Fibroblast of pulmonary artery (primary cell): ENCODE measurements around the gene MAGEB4.
A peak's percentile ranks its signal among the peaks of the same experiment; 100 is the strongest.

Experiments used
- DNase-seq: peaks from one replicate; pipeline ENCODE4 v3.0.0-alpha.2; 2010; ENCODE audit warnings: low read depth
- H3K4me3 ChIP-seq: replicated peaks from 2 replicates; pipeline ENCODE4 v1.5.1; 2011; ENCODE audit warnings: low read depth, mild to moderate bottlenecking, control low read depth, low read length, moderate library complexity
- CTCF ChIP-seq: IDR thresholded peaks from 2 replicates; pipeline ENCODE4 v1.5.1; 2011; ENCODE audit warnings: mild to moderate bottlenecking, control low read depth, low read length, inconsistent platforms; ENCODE audit errors: missing control alignments

MAGEB4 gene

GRCh38 chrX:30282527-30282926 lies 40.7 kb downstream of the MAGEB4 start:
- DNase-seq, result no peak
- no peak overlapping the region for H3K4me3 ChIP-seq
- TF ChIP-seq CTCF, result no peak

- TF ChIP-seq CTCF, result no peak
- DNase-seq, result peak; percentile 89
- H3K4me3 ChIP-seq, result no peak overlapping the region
Observed at GRCh38 chrX:30283456-30284200, 41.8 kb downstream of the MAGEB4 start.
